ENCODE data around the gene FLT3LG.

DNA sequence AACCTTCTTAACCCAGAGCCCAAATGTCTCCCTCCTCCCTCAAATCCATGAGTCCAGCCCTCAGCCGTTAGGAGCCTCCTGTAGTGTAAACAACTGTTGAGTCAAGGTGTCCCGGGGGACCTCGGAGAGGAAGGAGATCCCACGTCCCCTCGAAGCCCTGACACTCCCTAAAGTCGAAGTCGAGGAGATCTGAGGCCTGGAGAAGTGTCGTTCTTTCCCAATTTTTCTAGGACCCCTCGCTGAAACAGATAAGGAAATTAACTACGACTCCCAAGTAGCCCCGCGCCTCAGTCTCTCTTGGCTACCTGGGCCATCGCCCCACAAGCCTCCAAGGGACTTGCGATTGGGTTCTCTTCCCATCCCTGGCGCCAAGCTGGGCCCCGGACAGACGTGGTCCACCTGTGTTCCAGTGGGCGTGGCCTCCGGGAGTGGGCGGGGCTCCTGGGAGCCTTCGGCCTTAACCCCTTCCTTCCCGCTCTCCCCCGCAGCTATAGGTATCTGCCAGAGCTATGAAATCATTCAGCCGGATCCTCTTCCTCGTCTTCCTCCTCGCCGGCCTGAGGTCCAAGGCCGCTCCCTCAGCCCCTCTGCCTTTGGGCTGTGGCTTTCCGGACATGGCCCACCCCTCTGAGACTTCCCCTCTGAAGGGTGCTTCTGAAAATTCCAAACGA lies 48.0 kb upstream of the FLT3LG start:
- TF ChIP-seq EZH2 (IDR thresholded peaks at IDR 0.05; ENCODE audit: insufficient read depth, poor library complexity, severe bottlenecking) (peak; percentile 15), EZH2phosphoT487 (IDR thresholded peaks at IDR 0.05; ENCODE audit: insufficient read depth, low read depth) (no peak)

Measured in GM23248 (cell line).